ENCODE measurements around the gene PNKD.

DNA sequence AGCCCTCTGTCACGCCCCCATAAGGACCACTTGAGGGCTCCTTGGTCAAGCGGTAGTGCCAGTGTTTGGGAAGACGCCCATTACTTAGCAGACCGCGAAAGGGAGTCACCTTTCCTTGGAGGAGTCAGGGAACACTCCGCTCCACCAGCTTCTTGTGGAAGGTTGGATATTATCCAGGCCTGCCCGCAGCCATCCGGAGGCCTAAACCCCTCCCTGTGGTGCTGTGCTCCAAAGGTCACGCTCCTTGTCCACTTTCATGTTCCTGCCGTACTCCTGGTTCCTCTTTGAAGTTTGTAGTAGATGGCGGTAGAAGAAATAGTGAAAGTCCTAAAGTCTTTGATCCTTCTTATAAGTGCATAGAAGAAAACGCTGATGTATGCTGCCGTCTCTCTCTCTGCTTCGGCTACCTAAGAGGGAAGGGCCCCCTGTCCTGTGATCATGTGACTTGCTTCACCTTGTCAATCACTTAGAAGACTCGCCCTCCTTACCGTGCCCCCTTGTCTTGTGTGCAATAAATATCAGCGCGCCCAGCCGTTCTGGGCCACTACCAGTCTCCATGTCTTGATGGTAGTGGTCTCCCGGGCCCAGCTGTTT is 84.6 kb downstream of the PNKD start:
- TF ChIP-seq EZH2 (IDR thresholded peaks at IDR 0.05; ENCODE audit: borderline replicate concordance) = no peak
- TF ChIP-seq, protein P1, sequence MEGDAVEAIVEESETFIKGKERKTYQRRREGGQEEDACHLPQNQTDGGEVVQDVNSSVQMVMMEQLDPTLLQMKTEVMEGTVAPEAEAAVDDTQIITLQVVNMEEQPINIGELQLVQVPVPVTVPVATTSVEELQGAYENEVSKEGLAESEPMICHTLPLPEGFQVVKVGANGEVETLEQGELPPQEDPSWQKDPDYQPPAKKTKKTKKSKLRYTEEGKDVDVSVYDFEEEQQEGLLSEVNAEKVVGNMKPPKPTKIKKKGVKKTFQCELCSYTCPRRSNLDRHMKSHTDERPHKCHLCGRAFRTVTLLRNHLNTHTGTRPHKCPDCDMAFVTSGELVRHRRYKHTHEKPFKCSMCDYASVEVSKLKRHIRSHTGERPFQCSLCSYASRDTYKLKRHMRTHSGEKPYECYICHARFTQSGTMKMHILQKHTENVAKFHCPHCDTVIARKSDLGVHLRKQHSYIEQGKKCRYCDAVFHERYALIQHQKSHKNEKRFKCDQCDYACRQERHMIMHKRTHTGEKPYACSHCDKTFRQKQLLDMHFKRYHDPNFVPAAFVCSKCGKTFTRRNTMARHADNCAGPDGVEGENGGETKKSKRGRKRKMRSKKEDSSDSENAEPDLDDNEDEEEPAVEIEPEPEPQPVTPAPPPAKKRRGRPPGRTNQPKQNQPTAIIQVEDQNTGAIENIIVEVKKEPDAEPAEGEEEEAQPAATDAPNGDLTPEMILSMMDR (IDR thresholded peaks at IDR 0.05; ENCODE audit: poor library complexity) = no peak

Data from hepatocyte (in vitro differentiated cells).